B cell (primary cell): Measurements from ENCODE around the gene NCK1. TPM values are rescaled to one million over a fixed set of nuclear protein-coding genes. Genes with fewer than 3 reads are reported as not detected.

ENCODE experiments used
- ATAC-seq: fragments of 200-7000 bp; cut with Tn5 transposase; one replicate; pipeline ENCODE4 v1.10.0; 2021; ENCODE audit warnings: low read depth, mild to moderate bottlenecking, moderate number of reproducible peaks, moderate library complexity
- CTCF ChIA-PET: fragments of 350-600 bp; sonication (Branson Sonifier 250); formaldehyde crosslinking; loops from one replicate; lab custom pipeline; 2021; ENCODE audit warnings: antibody characterized with exemption, inconsistent platforms; lab: Charles Lee
- POLR2A ChIA-PET: fragments of 350-600 bp; sonication (Branson Sonifier 250); formaldehyde crosslinking; loops from one replicate; lab custom pipeline; 2021; ENCODE audit warnings: antibody characterized with exemption; lab: Charles Lee
- DNase-seq: peaks from one replicate; pipeline ENCODE4 v3.0.0; 2013
- H2AFZ ChIP-seq: 2 replicates; pipeline ENCODE4 v1.6.1; 2012; ENCODE audit warnings: mild to moderate bottlenecking, low read depth, low read length; ENCODE audit not compliant: insufficient read depth, poor library complexity, severe bottlenecking
- H3K27ac ChIP-seq, 2 donors: 1 replicate in 1 of 2; 2 replicates in 1 of 2; pipeline ENCODE4 v1.5.1; 2012 to 2013; ENCODE audit warnings: low read length in 2 of 2, mild to moderate bottlenecking in 2 of 2, moderate library complexity in 1 of 2
- H3K27me3 ChIP-seq, 4 experiments: fragments of 200-600 bp in 1 of 4; sonication (generic) in 1 of 4; replicated peaks in 1 of 4; 1 replicate in 2 of 4; 2 replicates in 2 of 4; pipeline versions ENCODE4 v1.6.1 to v1.7.0; 2013 to 2016; ENCODE audit warnings: low read length in 3 of 4, mild to moderate bottlenecking in 2 of 4, mixed read lengths in 1 of 4, moderate library complexity in 1 of 4; ENCODE audit not compliant: insufficient read depth in 4 of 4, control insufficient read depth in 3 of 4; ENCODE audit errors: control extremely low read depth in 1 of 4
- H3K36me3 ChIP-seq, 2 experiments: replicated peaks in 1 of 2; 1 replicate in 1 of 2; 2 replicates in 1 of 2; pipeline versions ENCODE4 v1.6.1 to v1.7.1; 2013; ENCODE audit warnings: low read length in 1 of 2; ENCODE audit not compliant: insufficient read depth in 2 of 2, control insufficient read depth in 1 of 2; ENCODE audit errors: control extremely low read depth in 1 of 2, extremely low read depth in 1 of 2
- H3K4me1 ChIP-seq, 2 donors: fragments of 200-600 bp in 1 of 2; sonication (generic) in 1 of 2; 1 replicate in 1 of 2; 2 replicates in 1 of 2; pipeline versions ENCODE4 v1.5.1 to v1.6.1; 2013 to 2017; ENCODE audit warnings: low read length in 2 of 2; ENCODE audit not compliant: control insufficient read depth in 2 of 2, insufficient read depth in 2 of 2
- H3K4me2 ChIP-seq: replicated peaks from 2 replicates; pipeline ENCODE3; 2012; ENCODE audit warnings: mild to moderate bottlenecking, low read depth, low read length; ENCODE audit not compliant: poor library complexity, severe bottlenecking
- H3K4me3 ChIP-seq, 5 experiments: fragments of 200-600 bp in 1 of 5; sonication (generic) in 1 of 5; 1 replicate in 3 of 5; 2 replicates in 2 of 5; pipeline versions ENCODE4 v1.5.1 to v1.7.0; 2011 to 2016; ENCODE audit warnings: low read length in 4 of 5, mild to moderate bottlenecking in 4 of 5, low read depth in 2 of 5, control low read depth in 1 of 5, moderate library complexity in 1 of 5; ENCODE audit not compliant: insufficient read depth in 1 of 5; ENCODE audit errors: control extremely low read depth in 1 of 5, extremely low read depth in 1 of 5
- H3K79me2 ChIP-seq: fragments of 200-600 bp; sonication (generic); one replicate; pipeline ENCODE4 v1.6.0; 2016; ENCODE audit warnings: low read length; ENCODE audit not compliant: control insufficient read depth, insufficient read depth
- H3K9ac ChIP-seq: fragments of 200-600 bp; sonication (generic); 2 replicates; pipeline ENCODE4 v1.6.1; 2017; ENCODE audit warnings: mild to moderate bottlenecking, low read length, moderate library complexity
- H3K9me3 ChIP-seq, 3 donors: one replicate each; pipeline versions ENCODE4 v1.6.1 to v1.7.1; 2013; ENCODE audit warnings: low read length in 2 of 3; ENCODE audit not compliant: control insufficient read depth in 2 of 3, insufficient read depth in 1 of 3; ENCODE audit errors: control extremely low read depth in 1 of 3
- H4K20me1 ChIP-seq: 2 replicates; pipeline ENCODE4 v1.6.0; 2012; ENCODE audit warnings: mild to moderate bottlenecking, low read length; ENCODE audit not compliant: insufficient read depth, control insufficient read depth, poor library complexity, severe bottlenecking
- H3K27ac Mint-ChIP-seq: one replicate; pipeline ENCODE4 v1.8.0; 2021; ENCODE audit warnings: mixed read lengths
- H3K27me3 Mint-ChIP-seq: one replicate; pipeline ENCODE4 v1.8.0; 2021; ENCODE audit warnings: mixed read lengths
- H3K4me1 Mint-ChIP-seq: one replicate; pipeline ENCODE4 v1.8.0; 2021; ENCODE audit warnings: mixed read lengths
- H3K4me3 Mint-ChIP-seq: one replicate; pipeline ENCODE4 v1.8.0; 2021; ENCODE audit warnings: mixed read lengths
- H3K9me3 Mint-ChIP-seq: one replicate; pipeline ENCODE4 v1.8.0; 2022; ENCODE audit warnings: mixed read lengths; ENCODE audit not compliant: insufficient read depth
- EZH2 ChIP-seq: IDR thresholded peaks from 2 replicates; pipeline ENCODE4 v1.6.1; 2012; ENCODE audit warnings: borderline replicate concordance, low read depth, mild to moderate bottlenecking, moderate library complexity, low read length; ENCODE audit not compliant: insufficient read depth, poor library complexity, severe bottlenecking
- WGBS: methylation state at CpG from one replicate; pipeline ENCODE4 v1.1.5; 2013; ENCODE audit warnings: missing lambda C conversion rate; ENCODE audit not compliant: insufficient coverage; 5-methylcytosine and 5-hydroxymethylcytosine counted together
- intact Hi-C: fragments of 100-400 bp; cut with micrococcal nuclease; formaldehyde crosslinking; loops from one replicate; pipeline ENCODE4 v1.10.0; 2022
- polyA plus RNA-seq: library from polyadenylated mRNA; depleted of rRNA; stranded (reverse); fragments of >200 nt; gene quantifications from 2 replicates; pipeline ENCODE4 v1.2.3, GENCODE V29; 2012
- total RNA-seq, 2 donors: library from RNA; stranded (reverse); fragments of 120-200 nt in 1 of 2; gene quantifications; 1 replicate in 1 of 2; 2 replicates in 1 of 2; pipeline versions ENCODE4 v1.2.3 to v1.2.4, GENCODE V29; 2013 to 2022
- TF ChIP-seq, protein P1 (sequence below): fragments of 200-600 bp; IDR thresholded peaks from one replicate; pipeline ENCODE4 v1.8.0; 2022; ENCODE audit warnings: antibody characterized with exemption, mild to moderate bottlenecking

The NCK1 gene
- total and polyA plus RNA-seq, 2 donors (not counting 1 experiment from before 2014, with no cell fraction given): 12.6 to 32.4 TPM

DNA sequence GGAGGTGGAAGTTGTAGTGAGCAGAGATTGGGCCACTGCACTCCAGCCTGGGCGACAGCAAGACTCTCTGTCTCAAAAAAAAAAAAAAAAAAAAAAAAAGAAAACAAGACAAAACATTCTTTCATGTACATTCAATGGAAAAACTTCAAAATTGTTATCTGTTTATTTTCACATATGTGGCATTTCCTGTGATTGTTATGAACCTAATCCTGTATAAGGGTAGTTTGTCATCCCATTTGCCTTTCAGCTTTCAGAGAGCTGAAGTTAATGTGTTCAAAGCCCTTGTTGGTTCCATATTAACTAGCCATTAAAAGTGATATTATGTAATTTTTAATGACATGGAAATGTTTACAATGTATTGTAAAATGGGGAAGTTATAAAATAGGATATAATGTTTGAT is 17.3 kb upstream of the NCK1 start:
- H3K4me1 Mint-ChIP-seq: no peaks in the 10 kb centered on the region
- H3K27ac Mint-ChIP-seq: no peak overlapping the region
- ATAC-seq (no peak), DNase-seq (no peak)
- Histone ChIP-seq H3K36me3 (peaks cover 4 to 7% of the 10 kb centered on the region in 2 experiments), H3K79me2 (no peaks in the 10 kb centered on the region), H3K4me2 (no peak overlapping the region), H3K9ac (no peak overlapping the region), H3K9me3 (no peaks in the 10 kb centered on the region), H2AFZ (no peak overlapping the region), H4K20me1 (no peaks in the 10 kb centered on the region), H3K27me3 (no peaks in the 10 kb centered on the region), H3K27ac (no peak overlapping the region), H3K4me3 (no peak overlapping the region), H3K4me1 (no peaks in the 10 kb centered on the region)
- no peak overlapping the region for H3K4me3 Mint-ChIP-seq
- ChIA-PET CTCF (interaction anchor here (0.6 to 0.9 kb wide), 2 partner anchors 18 to 170 kb away, joined by 3 to 5 read pairs; no protein-coding TSS in a partner anchor), POLR2A (no interaction called here)
- TF ChIP-seq EZH2: no peak
- TF ChIP-seq, protein P1, sequence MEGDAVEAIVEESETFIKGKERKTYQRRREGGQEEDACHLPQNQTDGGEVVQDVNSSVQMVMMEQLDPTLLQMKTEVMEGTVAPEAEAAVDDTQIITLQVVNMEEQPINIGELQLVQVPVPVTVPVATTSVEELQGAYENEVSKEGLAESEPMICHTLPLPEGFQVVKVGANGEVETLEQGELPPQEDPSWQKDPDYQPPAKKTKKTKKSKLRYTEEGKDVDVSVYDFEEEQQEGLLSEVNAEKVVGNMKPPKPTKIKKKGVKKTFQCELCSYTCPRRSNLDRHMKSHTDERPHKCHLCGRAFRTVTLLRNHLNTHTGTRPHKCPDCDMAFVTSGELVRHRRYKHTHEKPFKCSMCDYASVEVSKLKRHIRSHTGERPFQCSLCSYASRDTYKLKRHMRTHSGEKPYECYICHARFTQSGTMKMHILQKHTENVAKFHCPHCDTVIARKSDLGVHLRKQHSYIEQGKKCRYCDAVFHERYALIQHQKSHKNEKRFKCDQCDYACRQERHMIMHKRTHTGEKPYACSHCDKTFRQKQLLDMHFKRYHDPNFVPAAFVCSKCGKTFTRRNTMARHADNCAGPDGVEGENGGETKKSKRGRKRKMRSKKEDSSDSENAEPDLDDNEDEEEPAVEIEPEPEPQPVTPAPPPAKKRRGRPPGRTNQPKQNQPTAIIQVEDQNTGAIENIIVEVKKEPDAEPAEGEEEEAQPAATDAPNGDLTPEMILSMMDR: no peak
- no peaks in the 10 kb centered on the region for H3K27me3 Mint-ChIP-seq
- intact Hi-C loops: no loop called here
- WGBS: no CpG with 5 or more reads among the region's 1 CpG
- H3K9me3 Mint-ChIP-seq: no peaks in the 10 kb centered on the region

GRCh38 chr3:136852180-136852579 is 9.8 kb upstream of the NCK1 start:
- no peak overlapping the region for H3K27ac Mint-ChIP-seq
- ChIA-PET CTCF (no interaction called here), POLR2A (no interaction called here)
- no peaks in the 10 kb centered on the region for H3K27me3 ChIP-seq
- no peaks in the 10 kb centered on the region for H4K20me1 ChIP-seq
- H3K36me3 ChIP-seq: peaks cover 0 to 2% of the 10 kb centered on the region in 2 experiments
- intact Hi-C loops: no loop called here
- 100% methylated on average over 1 of the region's 4 CpGs for WGBS
- H3K27me3 Mint-ChIP-seq: no peaks in the 10 kb centered on the region
- no peak overlapping the region for H3K4me3 ChIP-seq
- H3K9me3 ChIP-seq: peaks cover 0 to 3% (median 0%) of the 10 kb centered on the region in 3 donors
- H3K27ac ChIP-seq: no peak overlapping the region
- TF ChIP-seq EZH2: no peak
- TF ChIP-seq, protein P1: no peak
- no peaks in the 10 kb centered on the region for H3K9me3 Mint-ChIP-seq
- no peak for ATAC-seq
- H3K79me2 ChIP-seq: peaks cover 14% of the 10 kb centered on the region
- no peak overlapping the region for H3K9ac ChIP-seq
- H3K4me2 ChIP-seq: no peak overlapping the region
- DNase-seq: no peak
- no peaks in the 10 kb centered on the region for H3K4me1 Mint-ChIP-seq
- H2AFZ ChIP-seq: no peak overlapping the region
- no peaks in the 10 kb centered on the region for H3K4me1 ChIP-seq
- H3K4me3 Mint-ChIP-seq: no peak overlapping the region
